Stimulated activated CD8-positive, alpha-beta memory T cell treated with anti-CD3 and anti-CD28 coated beads, Interleukin-12 subunit alpha, Interleukin-12 subunit beta, amount 100 ng/mL, for 4 hours (primary cell): ENCODE results near the gene RACGAP1.

Experiments used
- DNase-seq: peaks from one replicate; pipeline ENCODE4 v3.0.0-alpha.2; 2020; ENCODE audit warnings: low read depth

Gene RACGAP1

DNA sequence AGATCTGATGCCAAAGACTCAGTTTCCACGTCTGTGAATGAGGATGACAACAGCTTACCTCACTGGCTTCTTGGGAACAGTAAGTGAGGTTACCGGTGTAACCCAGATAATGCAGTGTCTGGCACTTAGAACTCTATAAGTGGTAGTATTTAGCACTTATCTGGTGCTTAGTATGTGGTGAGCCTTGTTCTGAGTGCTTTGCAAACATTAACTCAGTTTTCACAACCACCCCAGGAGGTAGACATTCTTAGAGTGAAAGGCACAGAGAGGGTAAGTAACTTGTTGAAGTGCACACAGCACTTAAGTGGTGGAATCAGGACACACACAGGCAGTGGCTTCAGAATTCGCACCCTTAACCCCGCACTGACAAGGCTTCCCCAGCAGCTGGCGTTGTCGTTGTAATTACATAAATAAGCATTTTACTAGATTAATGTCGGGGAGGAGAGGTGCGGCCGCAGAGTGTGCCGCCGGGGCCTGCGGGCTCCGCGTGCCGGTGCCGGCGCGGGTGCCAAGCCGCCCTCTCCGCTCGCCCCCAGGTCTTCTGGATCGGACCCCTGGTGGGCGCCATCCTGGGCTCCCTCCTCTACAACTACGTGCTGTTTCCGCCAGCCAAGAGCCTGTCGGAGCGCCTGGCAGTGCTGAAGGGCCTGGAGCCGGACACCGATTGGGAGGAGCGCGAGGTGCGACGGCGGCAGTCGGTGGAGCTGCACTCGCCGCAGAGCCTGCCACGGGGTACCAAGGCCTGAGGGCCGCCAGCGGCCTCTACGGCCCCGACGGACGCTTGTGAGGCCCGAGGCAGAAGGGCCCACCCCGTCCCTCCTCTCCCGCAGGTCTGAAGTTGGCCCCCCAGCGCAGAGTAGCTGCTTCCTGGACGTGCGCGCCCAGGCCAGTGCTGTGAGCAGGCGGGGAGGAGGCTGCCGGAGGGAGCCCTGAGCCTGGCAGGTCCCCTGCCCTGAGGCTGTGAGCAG, 70.1 kb downstream of the RACGAP1 start:
- no peak for DNase-seq

DNA sequence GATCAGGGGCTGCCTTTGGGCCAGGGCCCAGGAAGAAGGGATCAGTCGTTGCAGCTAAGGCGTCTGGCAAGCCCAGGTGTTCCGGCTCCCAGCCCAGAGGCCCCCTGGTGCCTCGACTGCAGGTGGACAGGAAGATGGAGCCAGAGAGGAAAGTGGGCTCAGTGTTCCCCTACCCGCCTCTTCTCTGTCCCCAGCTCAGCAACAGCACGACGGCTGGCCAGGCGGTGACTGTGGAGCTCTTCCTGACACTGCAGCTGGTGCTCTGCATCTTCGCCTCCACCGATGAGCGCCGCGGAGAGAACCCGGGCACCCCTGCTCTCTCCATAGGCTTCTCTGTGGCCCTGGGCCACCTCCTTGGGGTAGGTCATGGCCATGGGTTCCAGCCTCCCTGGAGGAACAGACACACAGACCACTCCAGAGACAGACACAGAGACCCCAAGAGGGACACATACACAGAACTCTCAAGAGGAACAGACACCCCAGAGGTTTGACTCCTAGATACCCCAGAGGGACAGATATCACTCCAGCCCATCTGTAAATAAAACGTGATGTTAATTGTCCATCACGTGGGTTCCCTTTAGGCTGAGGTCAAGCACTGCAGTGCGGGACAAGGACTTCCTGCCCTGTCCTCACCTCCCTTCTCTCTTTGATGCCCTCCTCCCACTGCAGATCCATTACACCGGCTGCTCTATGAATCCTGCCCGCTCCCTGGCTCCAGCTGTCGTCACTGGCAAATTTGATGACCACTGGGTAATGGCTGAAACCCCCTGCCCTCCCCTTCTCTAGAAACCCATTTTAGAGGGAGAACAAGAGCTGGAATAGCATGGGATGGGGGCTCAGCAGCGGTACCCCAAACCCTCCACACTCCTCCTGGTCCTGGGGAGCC, 71.1 kb downstream of the RACGAP1 start:
- no peak for DNase-seq

DNA sequence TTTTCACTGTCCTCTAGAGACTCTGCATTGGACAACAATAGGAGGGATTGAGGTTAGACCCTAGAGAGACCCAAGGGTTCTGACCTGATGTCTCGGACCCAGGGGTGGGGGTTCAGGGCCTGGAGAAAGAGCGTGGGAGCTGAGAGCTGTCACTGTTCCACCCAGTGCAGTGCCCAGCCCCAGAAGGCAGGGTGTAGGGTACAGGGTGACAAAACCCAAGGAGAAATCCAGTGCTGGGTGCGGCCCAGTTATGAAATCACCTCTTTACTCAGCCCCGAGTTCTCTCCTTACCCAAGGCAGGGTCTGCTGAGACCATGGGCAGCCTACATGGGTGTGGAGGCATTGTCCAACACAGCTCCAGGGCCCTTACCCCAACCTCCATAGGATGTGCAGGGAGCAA, 72.1 kb downstream of the RACGAP1 start:
- no peak for DNase-seq

DNA sequence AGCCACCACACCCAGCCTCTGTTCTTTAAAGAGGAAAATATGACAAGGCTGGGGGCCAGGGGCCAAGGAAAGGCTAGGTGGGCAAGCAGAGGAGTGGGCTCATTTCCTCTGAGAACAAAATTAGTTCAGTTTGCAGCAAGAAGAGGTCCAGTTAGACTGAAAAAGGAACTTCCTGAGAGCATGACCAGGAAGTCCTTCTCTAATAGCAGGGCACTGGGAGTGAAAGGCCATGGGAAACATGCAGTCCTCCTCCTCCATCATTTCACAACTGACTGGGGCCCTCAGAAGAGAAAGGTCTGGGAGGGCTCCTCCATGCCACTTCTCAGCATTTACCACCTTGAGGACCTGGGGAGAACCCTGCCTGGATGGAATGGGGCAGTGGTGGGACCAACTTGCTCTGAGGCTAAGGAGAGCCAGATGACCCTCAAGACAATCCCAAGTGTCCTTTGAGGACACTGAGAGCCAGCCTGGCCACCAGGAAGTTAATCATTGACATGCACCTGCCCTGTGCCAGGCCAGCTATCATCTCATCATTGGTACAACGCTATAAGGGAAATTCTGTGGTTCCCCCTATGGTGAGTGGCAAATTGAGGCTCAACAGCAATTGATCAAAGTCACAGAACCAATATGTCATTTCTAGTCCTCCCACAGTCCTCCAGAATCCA, 72.8 kb downstream of the RACGAP1 start:
- no peak for DNase-seq

DNA sequence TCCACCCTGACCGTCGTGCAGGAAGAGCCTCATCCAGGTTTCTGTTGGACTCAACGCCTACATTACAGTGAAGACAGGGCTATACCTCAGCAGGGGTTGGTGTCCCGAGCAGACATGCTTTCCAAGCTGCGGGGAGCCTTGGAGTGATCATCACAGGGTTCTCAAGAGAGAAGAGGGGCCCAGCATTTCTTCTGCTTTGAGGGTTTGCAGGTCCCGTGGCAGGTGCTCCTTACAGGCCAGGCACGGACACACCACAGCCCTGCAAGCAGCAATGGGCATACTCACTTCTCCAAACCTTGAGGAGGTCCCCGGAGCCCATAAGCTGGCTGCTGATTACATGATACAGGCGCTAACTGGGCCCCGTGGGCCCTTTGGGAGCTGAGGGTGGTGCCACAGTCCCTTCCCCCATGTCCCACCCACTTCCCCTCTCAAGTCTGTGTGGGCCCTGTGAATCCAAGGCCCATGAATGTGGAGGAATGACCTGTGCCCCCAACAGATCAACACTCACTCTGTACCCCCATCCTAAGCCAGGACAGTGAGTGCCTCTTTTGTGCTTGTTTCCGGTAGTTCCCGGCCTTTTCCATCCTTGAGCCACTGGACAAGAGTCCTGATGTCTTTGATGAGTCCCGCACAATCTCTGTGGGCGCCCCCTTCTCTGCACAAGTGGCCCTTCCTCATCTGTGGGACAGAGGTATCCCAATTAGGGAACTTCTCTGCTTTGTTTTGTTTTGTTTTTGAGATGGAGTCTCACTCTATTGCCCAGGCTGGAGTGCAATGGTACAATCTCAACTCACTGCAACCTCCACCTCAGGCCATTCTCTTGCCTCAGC, 73.7 kb downstream of the RACGAP1 start:
- DNase-seq, result no peak

DNA sequence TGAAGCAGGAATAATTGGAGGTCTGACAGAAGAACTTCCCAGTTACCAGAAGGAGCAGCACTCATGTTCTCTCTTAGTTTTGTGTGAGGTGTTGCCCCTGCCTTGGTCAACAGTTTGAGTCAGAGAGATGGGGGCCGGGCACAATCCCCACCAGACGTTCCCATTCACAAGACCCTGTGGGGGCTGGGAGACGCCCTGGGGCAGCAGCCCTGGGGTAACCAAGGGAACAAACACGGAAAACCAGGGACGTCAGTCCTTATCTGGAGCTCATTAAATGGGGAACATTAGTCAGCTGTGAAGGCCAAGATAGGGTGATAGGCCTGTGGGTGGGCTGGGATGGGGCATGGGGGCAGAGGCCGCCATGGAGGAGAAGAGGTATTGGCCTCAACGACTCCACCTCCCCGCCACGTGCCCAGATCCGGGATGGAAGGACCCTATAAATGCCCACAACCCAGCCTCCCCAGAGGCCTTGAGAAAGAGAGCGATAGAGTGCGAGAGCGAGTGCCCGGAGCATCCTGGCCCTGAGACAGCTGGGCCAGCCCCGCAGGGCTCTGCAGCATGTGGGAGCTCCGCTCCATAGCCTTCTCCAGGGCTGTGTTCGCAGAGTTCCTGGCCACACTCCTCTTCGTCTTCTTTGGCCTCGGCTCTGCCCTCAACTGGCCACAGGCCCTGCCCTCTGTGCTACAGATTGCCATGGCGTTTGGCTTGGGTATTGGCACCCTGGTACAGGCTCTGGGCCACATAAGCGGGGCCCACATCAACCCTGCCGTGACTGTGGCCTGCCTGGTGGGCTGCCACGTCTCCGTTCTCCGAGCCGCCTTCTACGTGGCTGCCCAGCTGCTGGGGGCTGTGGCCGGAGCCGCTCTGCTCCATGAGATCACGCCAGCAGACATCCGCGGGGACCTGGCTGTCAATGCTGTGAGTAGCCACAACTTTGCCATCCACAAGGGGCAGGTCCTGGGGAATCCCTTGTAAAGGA, 74.7 kb downstream of the RACGAP1 start, which contains the start of gene AQP2:
Gene AQP2, plus strand, starts transcription at position 465 of the 979 bp plus-strand sequence. Its CDS starts 94 bp downstream, at position 559.
- no peak for DNase-seq

DNA sequence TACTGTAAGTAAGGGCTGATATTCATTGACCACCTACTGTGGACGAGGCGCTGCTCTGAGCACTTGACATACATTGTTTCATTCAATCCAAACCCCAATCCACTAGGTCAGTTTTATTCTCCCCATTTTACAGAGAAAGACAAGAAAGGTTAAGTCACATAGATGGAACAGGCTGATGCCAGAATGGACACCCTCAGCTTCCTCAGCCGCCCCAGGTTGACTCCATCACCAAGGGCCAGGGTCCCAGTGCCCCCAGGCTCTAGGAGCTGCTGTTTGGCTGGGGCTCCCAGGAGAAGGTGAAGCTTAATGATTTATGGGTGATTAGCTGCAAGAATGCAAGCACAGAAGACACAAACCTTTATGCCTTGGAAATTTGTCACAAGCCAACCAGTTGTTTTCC, 75.4 kb downstream of the RACGAP1 start:
- DNase-seq, result no peak

DNA sequence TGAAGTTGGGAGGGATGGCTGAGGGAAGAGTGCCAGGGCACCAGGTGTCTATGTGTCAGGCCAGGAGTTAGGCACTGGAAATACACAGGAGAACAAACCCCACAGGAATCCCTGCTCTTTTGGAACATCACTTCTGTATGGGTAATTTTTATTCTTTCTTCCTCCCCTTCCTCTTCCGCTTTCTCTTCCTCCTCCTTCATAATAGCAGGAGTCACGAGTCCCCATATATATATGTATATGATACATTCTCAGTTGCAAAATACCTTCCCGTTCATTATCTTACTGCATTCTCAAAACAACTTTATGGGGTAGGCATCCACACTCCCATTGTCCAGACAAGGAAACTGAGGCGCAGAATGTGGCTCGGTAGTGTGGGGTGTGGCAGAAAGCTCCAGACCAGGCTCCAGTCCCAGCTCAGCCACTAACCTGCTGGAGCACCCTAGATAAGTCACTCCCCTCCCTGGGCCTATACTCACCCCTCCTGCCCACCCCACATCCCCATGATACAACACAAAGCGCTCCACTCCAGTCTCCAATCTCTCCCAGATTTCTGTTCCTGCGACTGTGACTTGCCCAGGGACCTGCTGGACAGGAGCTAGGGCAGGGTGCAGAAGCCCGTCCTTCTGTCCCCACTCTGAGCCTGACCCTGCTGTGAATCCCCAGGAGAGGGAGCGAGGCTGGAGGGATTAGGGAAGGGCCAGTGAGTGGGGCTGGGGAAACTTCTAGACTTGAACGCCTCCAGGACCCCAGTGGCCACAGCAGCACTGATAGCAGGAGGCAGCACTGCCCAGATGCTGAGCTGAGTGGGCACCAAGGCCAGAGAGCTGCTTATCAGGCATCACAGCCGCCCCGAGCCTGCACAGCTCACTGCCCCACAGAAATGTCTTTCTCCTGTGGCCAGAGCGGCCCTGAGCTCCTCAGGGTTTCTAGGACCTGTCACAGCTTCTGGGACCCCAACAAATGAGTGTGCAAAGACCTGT, 76.1 kb downstream of the RACGAP1 start:
- no peak for DNase-seq

DNA sequence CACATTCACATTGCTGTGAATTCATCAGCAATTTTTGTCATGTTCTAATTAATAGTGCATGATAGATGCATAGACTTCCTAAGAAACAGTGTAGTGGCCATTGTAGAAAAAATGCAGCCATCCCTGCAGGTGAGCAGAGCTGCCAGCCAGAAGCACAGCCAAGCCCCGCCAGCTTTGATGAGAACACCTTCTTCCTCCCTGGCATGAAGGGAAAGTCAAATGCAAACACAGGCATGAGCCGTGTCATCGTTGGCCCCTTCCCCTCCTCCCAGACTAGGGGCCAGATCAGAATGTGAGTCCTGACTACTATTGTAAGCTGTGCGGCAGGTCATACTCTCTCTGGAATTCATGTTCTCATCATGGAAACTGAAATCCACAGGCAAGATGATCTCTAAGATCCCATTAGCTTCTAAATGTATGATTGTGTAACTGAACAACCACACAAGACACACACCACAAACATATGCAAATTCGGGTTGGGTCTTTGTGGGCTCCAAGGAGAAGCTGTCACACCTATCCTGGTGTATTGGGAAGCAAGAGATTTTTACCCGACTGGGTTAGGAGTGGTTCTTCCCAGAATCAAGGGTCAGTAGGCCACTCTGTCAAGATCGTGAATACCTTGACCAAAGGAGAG, 77.6 kb downstream of the RACGAP1 start:
- DNase-seq, result no peak

DNA sequence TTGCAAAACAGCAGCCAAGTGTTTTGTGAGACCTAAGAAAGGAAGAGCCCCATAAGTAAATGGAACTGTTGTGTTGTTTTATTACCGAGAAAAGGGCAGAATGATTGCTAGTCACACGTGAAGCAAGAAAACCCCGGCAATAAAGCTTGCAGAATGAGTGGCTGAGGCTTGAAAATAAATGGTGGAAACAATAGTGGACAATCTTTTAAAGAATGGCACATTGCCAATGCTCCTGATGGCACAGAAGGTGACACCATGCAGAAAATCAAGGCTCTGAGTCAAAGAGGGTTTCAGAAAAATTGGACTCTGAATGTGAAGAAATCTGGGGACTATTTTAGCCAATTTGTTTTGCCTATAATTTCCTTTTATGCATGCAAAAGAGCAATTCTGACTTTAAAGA, 78.8 kb downstream of the RACGAP1 start:
- DNase-seq, result no peak

DNA sequence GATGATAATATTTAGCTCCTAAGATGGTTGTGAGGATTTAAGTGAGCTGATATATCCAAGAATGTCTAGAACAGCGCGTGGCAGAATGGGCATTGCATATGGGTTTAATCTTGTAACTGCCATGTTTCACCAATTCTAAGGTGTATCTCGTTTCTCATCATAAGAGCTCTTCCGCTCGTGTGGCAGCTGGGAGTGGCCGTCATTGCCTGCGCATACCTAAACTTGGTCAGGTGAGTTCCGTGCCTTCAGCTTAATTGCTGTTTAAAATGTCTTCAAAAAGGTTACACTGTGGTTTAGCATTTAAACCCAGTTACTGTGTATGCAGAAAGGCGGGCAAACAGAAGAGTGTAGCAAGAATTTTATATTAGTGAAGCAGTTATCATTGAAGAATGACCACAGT, 79.2 kb downstream of the RACGAP1 start:
- DNase-seq, result no peak

DNA sequence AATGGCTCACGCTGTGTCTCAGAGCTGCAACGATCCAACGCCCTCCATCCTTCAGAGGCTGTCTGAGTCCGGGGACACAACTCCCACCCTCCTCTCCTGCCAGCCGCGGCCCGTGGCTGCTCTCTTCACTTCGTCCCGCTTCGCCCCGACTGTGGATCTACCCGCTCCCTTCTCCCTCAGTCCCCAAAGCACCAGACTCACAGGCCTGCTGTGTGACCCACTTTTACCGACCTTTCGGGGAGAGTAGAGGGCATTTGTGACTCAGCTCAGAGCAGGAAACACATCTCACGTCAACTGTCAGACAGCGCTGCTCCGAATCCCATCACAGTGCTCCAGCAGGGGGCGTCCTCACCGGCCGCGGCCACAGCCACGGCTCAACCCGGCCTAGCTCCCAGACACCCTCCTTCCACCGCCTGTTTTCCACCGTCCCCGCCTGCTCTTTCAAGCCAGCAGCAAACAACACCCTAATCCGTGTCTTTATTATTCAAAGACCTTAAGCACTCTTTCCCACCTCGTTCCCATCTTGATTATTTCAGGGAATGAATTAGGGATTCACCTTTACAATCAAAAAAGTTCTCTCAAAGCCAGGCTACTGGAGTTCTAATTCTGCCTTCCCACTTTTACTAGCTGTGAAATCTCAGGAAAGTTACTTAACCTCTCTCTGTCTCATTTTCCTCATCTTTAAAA, 79.8 kb downstream of the RACGAP1 start:
- peak; percentile 74 for DNase-seq

DNA sequence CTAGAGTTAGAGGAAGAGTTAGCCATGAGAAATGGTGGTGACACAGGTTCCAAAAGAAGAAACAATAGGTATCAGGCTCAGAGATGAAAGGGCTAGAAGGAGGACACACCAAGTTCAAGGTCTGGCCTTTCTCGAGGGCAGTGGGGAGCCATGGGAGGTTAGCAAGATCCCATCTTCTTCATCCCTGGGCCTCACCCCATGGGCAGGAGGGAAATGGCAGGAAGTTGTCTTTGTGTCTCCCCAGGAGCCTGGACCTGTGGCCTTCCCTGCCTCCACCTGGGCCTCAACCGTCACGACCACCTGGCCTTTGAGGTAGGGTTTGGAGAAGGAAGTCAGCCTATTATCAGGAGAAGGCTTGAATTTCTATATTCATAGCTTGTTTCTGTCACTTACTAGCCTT, 80.6 kb downstream of the RACGAP1 start:
- DNase-seq, result no peak

DNA sequence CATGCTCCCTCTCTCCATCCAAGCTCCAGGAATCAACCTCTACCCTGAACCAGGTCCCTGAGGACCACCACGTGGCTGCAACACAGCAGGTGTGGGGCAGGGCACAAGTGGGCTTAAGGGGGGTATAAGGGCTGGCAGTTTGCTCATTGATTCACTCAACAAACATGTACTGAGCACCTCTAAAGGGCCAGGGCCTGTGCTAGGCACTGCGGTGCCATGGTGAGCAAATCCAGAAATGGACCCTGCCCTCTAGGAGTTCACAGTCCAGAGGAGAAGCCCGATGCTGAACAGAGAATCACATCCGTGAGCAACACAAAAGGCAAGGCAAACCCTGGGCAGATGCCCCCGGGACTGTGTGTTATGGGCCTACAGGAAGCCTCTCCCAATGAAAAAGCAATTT, 81.2 kb downstream of the RACGAP1 start:
- no peak for DNase-seq

DNA sequence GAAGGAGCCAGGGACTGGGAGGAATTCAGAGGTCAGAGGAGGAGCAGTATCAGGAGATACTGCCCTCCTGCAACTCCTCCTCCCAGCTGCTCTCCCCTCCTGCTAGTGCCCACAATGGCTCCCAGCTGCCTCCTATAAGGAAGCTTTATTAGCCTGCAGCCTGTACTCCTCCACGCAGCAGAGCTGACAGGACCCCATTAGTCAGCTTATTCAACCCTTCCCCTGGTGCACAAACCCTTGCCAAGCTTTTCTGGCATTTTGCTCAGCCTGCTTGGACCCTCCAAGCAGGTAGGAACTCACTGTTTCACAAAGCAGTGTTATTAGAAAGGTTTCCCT, 81.7 kb downstream of the RACGAP1 start:
- DNase-seq, result no peak

DNA sequence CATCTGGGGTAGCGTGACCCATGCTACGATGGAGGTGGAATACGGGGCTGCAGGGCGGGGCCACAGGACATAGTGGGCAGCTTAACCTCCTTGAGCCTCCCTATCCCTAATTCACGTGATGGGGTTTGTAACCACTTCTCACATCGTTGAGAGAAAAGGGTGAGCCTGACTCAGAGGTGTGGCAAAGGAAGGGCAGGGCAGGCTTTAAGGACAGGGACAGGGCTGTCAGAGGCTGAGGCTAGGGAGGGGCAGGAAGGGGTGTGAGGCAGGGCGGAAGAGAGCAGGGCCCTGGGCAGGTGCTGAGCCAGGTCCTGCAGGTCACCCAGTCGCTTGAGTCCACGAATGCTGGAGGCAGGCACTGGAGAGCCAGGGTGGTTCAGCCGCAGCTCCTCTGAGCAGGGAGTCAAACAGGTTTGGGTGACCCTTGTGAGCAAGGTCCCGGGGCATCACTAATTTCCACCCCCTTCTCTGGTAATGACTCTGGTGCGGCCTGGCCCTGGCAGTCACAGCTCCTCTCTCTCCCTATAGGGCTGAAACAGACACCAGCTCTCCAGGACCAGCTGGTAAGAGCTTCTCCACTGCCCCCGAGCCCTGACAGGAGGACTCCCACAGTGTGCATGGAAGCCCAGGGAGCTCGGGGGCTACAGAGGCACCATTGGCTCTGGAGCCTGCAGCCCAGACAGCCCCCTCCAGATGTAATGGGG, 82.2 kb downstream of the RACGAP1 start:
- no peak for DNase-seq

DNA sequence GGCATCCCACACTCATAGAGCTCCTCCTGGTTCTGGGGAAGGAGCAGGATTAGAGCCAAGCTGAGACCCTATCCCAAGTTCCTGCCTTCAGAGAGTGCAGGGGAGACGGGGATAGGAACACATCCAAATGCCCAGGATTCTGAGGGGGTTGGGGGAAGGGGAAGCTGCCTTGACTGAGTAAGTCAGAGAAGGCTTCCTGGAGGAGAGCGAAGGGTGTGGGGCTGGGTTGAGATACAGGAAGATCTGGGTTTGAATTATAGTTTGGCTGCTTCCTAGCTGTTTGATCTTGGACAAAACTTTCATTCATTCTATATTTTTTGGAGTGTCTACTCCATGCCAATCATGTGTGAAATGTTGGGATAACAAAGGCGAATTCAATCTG, 82.8 kb downstream of the RACGAP1 start:
- DNase-seq, result no peak
